Omental fat pad (tissue), 4 donors: ENCODE measurements around the gene PITX3. TPM values are rescaled to one million over a fixed set of nuclear protein-coding genes. Genes with fewer than 3 reads are reported as not detected.
"Not testable (repeated sequence)": the region's sequence is repeated elsewhere in the genome, so short reads cannot be mapped to it uniquely, and the experiment has no call there.

Source experiments
- ATAC-seq: fragments of 150-250 bp; one replicate; pipeline ENCODE4 v1.9.1; 2016; ENCODE audit warnings: mild to moderate bottlenecking, moderate library complexity; ENCODE audit not compliant: low FRiP score
- DNase-seq: peaks from one replicate; pipeline ENCODE4 v3.0.0-alpha.2; 2019; ENCODE audit warnings: low spot score
- CTCF ChIP-seq, 3 donors: fragments of 450-650 bp; IDR thresholded peaks; one replicate each; pipeline ENCODE4 v1.5.1; 2016 to 2017; ENCODE audit warnings: antibody characterized with exemption in 3 of 3, mild to moderate bottlenecking in 3 of 3, moderate library complexity in 2 of 3
- total RNA-seq, 4 donors: library from RNA; depleted of rRNA; stranded (reverse); fragments of >200 nt; gene quantifications; one replicate each; pipeline ENCODE4 v1.1.0, GENCODE V29; 2016

PITX3 gene
- total RNA-seq, 4 donors from 2014 or later = 0.36 to 0.37 TPM; not detected in 2

DNA sequence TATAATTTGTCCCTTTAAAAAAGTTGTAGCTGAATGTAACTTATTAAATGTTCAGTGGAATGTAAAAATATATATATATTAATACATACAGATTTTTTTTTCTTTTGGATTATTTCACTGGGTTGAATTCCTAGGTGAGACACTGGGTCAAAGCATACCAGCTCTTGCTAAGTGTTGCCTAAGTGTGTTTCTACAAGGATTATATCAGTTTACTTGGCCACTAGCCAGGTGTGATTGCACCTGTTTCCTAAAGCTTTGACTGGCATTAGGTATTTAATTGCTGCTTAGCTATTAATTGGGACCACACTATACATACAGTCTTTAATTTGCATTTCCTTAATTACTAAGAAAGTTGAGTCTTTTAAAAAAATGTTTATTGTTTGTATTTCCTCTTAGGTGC, 20.7 kb downstream of the PITX3 start:
- DNase-seq = no peak
- TF ChIP-seq CTCF (IDR thresholded peaks at IDR 0.05) = no peak
- no peak for ATAC-seq

DNA sequence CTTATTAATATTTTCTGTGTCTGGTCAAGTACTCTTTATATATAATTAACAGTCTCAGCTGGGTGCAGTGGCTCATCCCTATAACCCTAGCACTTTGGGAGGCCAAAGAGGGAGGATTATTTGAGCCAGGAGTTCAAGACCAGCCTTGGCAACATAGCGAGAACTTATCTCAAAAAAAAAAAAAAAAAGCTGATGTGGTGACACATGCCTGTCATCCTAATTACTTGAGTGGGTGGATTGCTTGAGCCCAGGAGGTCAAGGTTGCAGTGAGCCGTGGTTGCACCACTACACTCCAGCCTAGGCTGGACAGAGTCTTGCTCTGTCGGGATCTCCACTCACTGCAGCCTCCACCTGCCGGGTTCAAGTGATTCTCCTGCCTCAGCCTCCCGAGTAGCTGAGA, 21.9 kb downstream of the PITX3 start:
- no peak for TF ChIP-seq CTCF (IDR thresholded peaks at IDR 0.05)
- ATAC-seq = no peak
- DNase-seq = no peak

DNA sequence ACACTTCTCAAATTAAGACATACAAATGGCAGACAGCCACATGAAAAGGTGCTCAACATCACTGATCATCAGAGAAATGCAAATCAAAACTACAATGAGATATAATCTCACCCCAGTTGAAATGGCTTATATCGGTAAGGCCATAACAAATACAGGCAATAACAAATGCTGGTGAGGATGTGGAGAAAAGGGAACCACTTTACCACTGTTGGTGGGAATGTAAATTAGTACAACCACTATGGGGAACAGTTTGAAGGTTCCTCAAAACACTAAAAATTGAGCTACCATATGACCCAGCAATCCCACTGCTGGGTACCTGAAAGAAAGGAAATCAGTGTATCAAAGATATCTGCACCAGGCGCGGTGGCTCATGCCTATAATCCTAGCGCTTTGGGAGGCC, 27.7 kb downstream of the PITX3 start:
- not testable (repeated sequence) for ATAC-seq

DNA sequence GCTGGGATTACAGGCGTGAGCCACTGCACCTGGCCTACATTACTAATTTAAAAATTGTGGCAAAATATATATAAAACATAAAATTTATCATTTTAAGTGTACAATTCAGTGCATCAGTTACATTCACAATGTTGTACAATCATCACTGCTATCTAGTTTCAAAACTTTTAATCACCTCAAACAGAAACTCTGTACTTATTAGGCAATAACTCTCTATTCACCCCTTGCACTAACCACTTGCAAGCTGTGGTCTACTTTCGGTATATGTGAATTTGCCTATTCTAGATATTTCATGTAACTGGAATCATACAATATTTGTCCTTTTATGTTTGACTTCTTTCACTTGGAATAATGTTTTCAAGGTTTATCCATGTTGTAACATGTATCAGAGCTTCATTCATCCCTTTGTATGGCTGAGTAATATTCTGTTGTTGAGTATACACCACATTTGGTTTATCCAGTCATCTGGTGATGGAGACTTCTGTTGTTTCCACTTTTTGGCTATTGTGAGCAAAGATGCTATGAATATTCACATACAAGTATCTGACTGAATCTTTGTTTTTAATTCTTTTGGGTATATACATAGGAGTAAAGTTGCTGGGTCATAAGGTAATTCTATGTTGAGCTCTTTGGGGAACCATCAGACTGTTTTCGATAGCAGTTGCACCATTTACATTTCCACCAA, 29.6 kb downstream of the PITX3 start:
- no peak for TF ChIP-seq CTCF (IDR thresholded peaks at IDR 0.05)
- ATAC-seq (no peak), DNase-seq (no peak)

More for the DNA sequence above, 27.7 kb downstream of the PITX3 start:
- DNase-seq = not testable (repeated sequence)

DNA sequence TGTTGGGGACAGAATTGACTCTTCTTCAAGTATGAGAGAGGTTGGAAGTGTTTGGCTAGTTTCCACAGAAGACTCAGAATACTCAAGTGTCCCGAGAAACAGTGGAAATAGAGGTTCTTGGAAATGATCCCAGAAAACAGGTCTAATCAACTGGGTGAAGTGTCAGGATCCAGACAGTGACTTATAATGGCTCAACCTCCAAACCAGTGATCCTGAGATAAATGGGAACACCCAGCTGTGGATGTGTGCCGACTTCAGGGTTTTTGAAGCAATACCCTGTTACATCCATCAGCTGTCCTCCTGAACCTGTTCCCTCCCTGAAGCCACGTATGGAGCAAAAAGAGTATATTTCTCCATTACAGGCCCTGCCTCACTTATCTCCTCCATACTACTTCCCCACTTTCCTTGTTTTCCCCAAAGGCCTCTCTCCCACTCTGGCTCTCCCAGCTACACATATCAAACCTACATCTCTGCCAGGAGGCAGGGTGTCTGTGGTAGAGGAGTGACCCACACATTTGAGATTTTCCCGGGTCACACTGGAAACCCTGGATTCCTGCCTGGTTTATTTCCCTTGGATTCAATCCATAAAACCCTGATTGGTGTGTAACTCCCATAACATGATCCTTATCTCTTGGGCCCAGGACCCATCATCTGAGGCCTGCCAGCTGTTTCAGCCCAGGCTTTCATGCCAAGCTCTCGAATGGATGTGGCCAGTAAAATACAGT, 32.8 kb downstream of the PITX3 start:
- no peak for ATAC-seq
- DNase-seq = no peak

GRCh38 chr10:102202386-102202785, 38.9 kb downstream of the PITX3 start:
- no peak for TF ChIP-seq CTCF (IDR thresholded peaks at IDR 0.05)
- no peak for DNase-seq
- ATAC-seq = no peak

More for the DNA sequence above, 32.8 kb downstream of the PITX3 start:
- TF ChIP-seq CTCF (IDR thresholded peaks at IDR 0.05) = no peak

- TF ChIP-seq CTCF (IDR thresholded peaks at IDR 0.05) = no peak
- ATAC-seq = no peak
- no peak for DNase-seq
These were observed 40.3 kb downstream of the PITX3 start for GRCh38 chr10:102200751-102201640.
